ENCODE results near the gene TRIO. TPM values are rescaled to one million over a fixed set of nuclear protein-coding genes. Genes with fewer than 3 reads are reported as not detected.
A peak's percentile ranks its signal among the peaks of the same experiment; 100 is the strongest.

TRIO gene
- total RNA-seq, 1 donor: 410 TPM

- peak overlapping the region; percentile 57 for H3K4me3 ChIP-seq (ENCODE audit: low read depth, low read length)
- no peak for TF ChIP-seq CTCF (IDR thresholded peaks at IDR 0.05; ENCODE audit: insufficient read depth, low read depth, low read length)
- DNase-seq (ENCODE audit: low read depth): peak; percentile 97
Observed at GRCh38 chr5:14156650-14157492, 13.7 kb downstream of the TRIO start.

GRCh38 chr5:14157493-14157782 is 14.3 kb downstream of the TRIO start:
- DNase-seq (ENCODE audit: low read depth): no peak
- H3K4me3 ChIP-seq (ENCODE audit: low read depth, low read length): peak overlapping the region; percentile 57
- TF ChIP-seq CTCF (IDR thresholded peaks at IDR 0.05; ENCODE audit: insufficient read depth, low read depth, low read length): no peak

GRCh38 chr5:14158890-14159666 is 15.9 kb downstream of the TRIO start:
- no peak for DNase-seq (ENCODE audit: low read depth)
- no peak overlapping the region for H3K4me3 ChIP-seq (ENCODE audit: low read depth, low read length)
- no peak for TF ChIP-seq CTCF (IDR thresholded peaks at IDR 0.05; ENCODE audit: insufficient read depth, low read depth, low read length)

- H3K4me3 ChIP-seq (ENCODE audit: low read depth, low read length): no peak overlapping the region
- DNase-seq (ENCODE audit: low read depth): peak; percentile 48
- no peak for TF ChIP-seq CTCF (IDR thresholded peaks at IDR 0.05; ENCODE audit: insufficient read depth, low read depth, low read length)
Observed at GRCh38 chr5:14161825-14162556, 18.8 kb downstream of the TRIO start.

- DNase-seq (ENCODE audit: low read depth): no peak
- no peak overlapping the region for H3K4me3 ChIP-seq (ENCODE audit: low read depth, low read length)
- TF ChIP-seq CTCF (IDR thresholded peaks at IDR 0.05; ENCODE audit: insufficient read depth, low read depth, low read length): no peak
Observed at GRCh38 chr5:14164164-14165163, 21.3 kb downstream of the TRIO start.
